SW480 (cell line): ENCODE results near the gene PCDHB7.
"Not testable (repeated sequence)": the region's sequence is repeated elsewhere in the genome, so short reads cannot be mapped to it uniquely, and the experiment has no call there.

Experiments used
- DNase-seq: peaks from one replicate; pipeline ENCODE4 v3.0.0-alpha.2; 2016; ENCODE audit warnings: low spot score

PCDHB7 gene

GRCh38 chr5:141180313-141180712 is 7.9 kb downstream of the PCDHB7 start:
- DNase-seq = no peak

DNA sequence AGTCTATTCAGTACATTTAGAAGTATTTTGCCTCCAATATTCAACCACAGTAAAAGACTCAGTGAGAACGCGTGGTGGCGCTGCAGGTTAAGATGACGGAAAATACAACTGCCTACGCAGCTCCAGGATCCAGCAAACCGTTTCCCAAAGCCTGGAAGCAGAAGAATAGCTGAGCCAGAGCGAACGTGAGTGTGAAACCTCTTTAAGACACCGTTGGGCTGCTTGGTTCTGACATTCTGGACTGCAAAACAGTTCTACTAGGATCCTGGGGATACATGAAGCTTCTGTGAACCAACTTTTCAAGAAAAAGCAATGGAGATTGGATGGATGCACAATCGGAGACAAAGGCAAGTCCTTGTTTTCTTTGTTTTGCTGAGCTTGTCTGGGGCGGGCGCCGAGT is 9.8 kb downstream of the PCDHB7 start, which contains the start of gene PCDHB16:
TSS of gene PCDHB16 (plus strand) at position 140 of the 400 bp plus-strand sequence. CDS start at position 313, 173 bp downstream.
- DNase-seq = no peak

DNA sequence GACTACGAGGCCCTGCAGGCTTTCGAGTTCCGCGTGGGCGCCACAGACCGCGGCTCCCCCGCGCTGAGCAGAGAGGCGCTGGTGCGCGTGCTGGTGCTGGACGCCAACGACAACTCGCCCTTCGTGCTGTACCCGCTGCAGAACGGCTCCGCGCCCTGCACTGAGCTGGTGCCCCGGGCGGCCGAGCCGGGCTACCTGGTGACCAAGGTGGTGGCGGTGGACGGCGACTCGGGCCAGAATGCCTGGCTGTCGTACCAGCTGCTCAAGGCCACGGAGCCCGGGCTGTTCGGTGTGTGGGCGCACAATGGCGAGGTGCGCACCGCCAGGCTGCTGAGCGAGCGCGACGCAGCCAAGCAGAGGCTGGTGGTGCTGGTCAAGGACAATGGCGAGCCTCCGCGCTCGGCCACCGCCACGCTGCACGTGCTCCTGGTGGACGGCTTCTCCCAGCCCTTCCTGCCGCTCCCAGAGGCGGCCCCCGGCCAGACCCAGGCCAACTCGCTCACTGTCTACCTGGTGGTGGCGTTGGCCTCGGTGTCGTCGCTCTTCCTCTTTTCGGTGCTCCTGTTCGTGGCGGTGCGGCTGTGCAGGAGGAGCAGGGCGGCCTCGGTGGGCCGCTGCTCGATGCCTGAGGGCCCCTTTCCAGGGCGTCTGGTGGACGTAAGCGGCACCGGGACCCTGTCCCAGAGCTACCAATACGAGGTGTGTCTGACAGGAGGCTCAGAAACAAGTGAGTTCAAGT is 11.8 kb downstream of the PCDHB7 start:
- not testable (repeated sequence) for DNase-seq

- DNase-seq = peak; percentile 17
Measured at GRCh38 chr5:141186897-141187512, 14.6 kb downstream of the PCDHB7 start, which contains the start of gene PCDHB9. Gene PCDHB9 (plus strand): TSS chr5:141187161. CDS start chr5:141187319, 158 bp downstream.

DNA sequence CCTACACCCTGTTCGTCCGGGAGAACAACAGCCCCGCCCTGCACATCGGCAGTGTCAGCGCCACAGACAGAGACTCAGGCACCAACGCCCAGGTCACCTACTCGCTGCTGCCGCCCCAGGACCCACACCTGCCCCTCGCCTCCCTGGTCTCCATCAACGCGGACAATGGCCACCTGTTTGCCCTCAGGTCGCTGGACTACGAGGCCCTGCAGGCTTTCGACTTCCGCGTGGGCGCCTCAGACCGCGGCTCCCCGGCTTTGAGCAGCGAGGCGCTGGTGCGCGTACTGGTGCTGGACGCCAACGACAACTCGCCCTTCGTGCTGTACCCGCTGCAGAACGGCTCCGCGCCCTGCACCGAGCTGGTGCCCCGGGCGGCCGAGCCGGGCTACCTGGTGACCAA is 16.2 kb downstream of the PCDHB7 start:
- DNase-seq = not testable (repeated sequence)

DNA sequence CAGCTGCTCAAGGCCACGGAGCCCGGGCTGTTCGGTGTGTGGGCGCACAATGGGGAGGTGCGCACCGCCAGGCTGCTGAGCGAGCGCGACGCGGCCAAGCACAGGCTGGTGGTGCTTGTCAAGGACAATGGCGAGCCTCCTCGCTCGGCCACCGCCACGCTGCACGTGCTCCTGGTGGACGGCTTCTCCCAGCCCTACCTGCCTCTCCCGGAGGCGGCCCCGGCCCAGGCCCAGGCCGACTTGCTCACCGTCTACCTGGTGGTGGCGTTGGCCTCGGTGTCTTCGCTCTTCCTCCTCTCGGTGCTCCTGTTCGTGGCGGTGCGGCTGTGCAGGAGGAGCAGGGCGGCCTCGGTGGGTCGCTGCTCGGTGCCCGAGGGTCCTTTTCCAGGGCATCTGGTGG is 16.7 kb downstream of the PCDHB7 start:
- not testable (repeated sequence) for DNase-seq

GRCh38 chr5:141192110-141192725 is 19.8 kb downstream of the PCDHB7 start, which contains the start of gene PCDHB10:
Gene PCDHB10 (plus strand): TSS chr5:141192353. CDS start chr5:141192553, 200 bp downstream.
- peak; percentile 36 for DNase-seq

DNA sequence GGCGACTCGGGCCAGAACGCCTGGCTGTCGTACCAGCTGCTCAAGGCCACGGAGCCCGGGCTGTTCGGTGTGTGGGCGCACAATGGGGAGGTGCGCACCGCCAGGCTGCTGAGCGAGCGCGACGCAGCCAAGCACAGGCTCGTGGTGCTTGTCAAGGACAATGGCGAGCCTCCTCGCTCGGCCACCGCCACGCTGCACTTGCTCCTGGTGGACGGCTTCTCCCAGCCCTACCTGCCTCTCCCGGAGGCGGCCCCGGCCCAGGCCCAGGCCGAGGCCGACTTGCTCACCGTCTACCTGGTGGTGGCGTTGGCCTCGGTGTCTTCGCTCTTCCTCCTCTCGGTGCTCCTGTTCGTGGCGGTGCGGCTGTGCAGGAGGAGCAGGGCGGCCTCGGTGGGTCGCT is 21.9 kb downstream of the PCDHB7 start:
- not testable (repeated sequence) for DNase-seq

DNA sequence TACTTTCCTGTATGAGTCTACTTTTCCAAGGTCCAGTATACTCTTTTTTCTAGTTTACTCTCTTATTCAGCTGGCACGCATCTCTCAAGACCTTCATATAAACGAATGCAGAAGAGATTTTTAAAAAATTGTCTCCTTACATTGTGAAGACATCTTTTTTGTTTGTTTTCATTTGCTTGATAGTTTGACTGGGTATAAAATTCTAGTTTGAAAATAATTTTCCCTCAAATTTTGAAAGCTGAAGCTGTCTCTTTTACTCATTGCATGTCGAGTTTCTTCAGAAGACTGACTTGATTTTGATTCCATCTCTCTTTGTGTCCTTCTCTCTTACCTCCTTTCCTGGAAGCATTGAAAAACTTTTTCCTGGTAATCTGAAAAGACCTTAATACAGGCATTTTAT is 23.9 kb downstream of the PCDHB7 start:
- no peak for DNase-seq

- peak; percentile 20 for DNase-seq
Measured at GRCh38 chr5:141199359-141200235, 27.2 kb downstream of the PCDHB7 start, which contains the start of gene PCDHB11. Gene PCDHB11 (plus strand): TSS chr5:141199627. CDS start chr5:141199775, 148 bp downstream.

- DNase-seq = not testable (repeated sequence)
Measured at GRCh38 chr5:141201126-141201525, 28.7 kb downstream of the PCDHB7 start.

GRCh38 chr5:141201646-141202045 is 29.2 kb downstream of the PCDHB7 start:
- DNase-seq = not testable (repeated sequence)

- peak; percentile 13 for DNase-seq
Measured at GRCh38 chr5:141208478-141208877, 36.0 kb downstream of the PCDHB7 start, which contains the start of gene PCDHB12. Gene PCDHB12 (plus strand): TSS chr5:141208719. CDS start chr5:141208908, 189 bp downstream.

DNA sequence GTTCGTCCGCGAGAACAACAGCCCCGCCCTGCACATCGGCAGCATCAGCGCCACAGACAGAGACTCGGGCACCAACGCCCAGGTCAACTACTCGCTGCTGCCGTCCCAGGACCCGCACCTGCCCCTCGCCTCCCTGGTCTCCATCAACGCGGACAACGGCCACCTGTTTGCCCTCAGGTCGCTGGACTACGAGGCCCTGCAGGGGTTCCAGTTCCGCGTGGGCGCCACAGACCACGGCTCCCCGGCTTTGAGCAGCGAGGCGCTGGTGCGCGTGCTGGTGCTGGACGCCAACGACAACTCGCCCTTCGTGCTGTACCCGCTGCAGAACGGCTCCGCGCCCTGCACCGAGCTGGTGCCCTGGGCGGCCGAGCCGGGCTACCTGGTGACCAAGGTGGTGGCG is 37.8 kb downstream of the PCDHB7 start:
- DNase-seq = not testable (repeated sequence)

GRCh38 chr5:141210849-141211248 is 38.4 kb downstream of the PCDHB7 start:
- not testable (repeated sequence) for DNase-seq

GRCh38 chr5:141213656-141214339 is 41.4 kb downstream of the PCDHB7 start, which contains the start of gene PCDHB13:
Gene PCDHB13 (plus strand): TSS chr5:141213919. CDS start chr5:141214124, 205 bp downstream.
- peak; percentile 43 for DNase-seq

GRCh38 chr5:141214583-141214982 is 42.1 kb downstream of the PCDHB7 start:
- not testable (repeated sequence) for DNase-seq

DNA sequence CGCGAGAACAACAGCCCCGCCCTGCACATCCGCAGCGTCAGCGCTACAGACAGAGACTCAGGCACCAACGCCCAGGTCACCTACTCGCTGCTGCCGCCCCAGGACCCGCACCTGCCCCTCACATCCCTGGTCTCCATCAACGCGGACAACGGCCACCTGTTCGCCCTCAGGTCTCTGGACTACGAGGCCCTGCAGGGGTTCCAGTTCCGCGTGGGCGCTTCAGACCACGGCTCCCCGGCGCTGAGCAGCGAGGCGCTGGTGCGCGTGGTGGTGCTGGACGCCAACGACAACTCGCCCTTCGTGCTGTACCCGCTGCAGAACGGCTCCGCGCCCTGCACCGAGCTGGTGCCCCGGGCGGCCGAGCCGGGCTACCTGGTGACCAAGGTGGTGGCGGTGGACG is 43.1 kb downstream of the PCDHB7 start:
- not testable (repeated sequence) for DNase-seq

DNA sequence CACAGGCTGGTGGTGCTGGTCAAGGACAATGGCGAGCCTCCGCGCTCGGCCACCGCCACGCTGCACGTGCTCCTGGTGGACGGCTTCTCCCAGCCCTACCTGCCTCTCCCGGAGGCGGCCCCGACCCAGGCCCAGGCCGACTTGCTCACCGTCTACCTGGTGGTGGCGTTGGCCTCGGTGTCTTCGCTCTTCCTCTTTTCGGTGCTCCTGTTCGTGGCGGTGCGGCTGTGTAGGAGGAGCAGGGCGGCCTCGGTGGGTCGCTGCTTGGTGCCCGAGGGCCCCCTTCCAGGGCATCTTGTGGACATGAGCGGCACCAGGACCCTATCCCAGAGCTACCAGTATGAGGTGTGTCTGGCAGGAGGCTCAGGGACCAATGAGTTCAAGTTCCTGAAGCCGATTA is 43.6 kb downstream of the PCDHB7 start:
- DNase-seq = not testable (repeated sequence)

- peak; percentile 76 for DNase-seq
Measured at GRCh38 chr5:141223112-141223783, 50.8 kb downstream of the PCDHB7 start, which contains the start of gene PCDHB14. Gene PCDHB14 (plus strand): TSS chr5:141223343. CDS start chr5:141223506, 163 bp downstream.
